IMR-90 (cell line): ENCODE data around the gene LAMA3. TPM values are rescaled to one million over a fixed set of nuclear protein-coding genes. Genes with fewer than 3 reads are reported as not detected.

Experiments used
- ATAC-seq: fragments of 200-7000 bp; cut with Tn5 transposase; 2 replicates; pipeline ENCODE4 v1.9.1; 2020; ENCODE audit warnings: low read depth, mild to moderate bottlenecking, moderate library complexity
- BruUV-seq: library from RNA; stranded (reverse); fragments of 400-500 nt; replicated peaks from 2 replicates; lab custom pipeline; 2021; lab: Mats Ljungman, UMichigan
- CTCF ChIA-PET: fragments of 300-600 bp; formaldehyde crosslinking; extraction: SDS; loops from one replicate; lab custom pipeline; 2021; ENCODE audit warnings: antibody characterized with exemption; lab: Yijun Ruan, JAX
- POLR2A ChIA-PET: fragments of 300-600 bp; sonication (Branson Sonifier 250); formaldehyde crosslinking; loops from one replicate; lab custom pipeline; 2022; ENCODE audit warnings: antibody characterized with exemption; ENCODE audit not compliant: unreplicated experiment; lab: Charles Lee
- DNase-seq: peaks from one replicate; pipeline ENCODE4 v3.0.0; 2013
- H2AFZ ChIP-seq: replicated peaks from 2 replicates; pipeline ENCODE3; 2013; ENCODE audit warnings: low read length, mild to moderate bottlenecking; ENCODE audit not compliant: poor library complexity
- H2AK5ac ChIP-seq: 2 replicates; pipeline ENCODE4 v1.6.1; 2013; ENCODE audit warnings: low read depth, low read length, inconsistent platforms
- H2AK9ac ChIP-seq: replicated peaks from 2 replicates; pipeline ENCODE3; 2013; ENCODE audit warnings: mild to moderate bottlenecking, low read depth, low read length, moderate library complexity; ENCODE audit not compliant: poor library complexity
- H2BK120ac ChIP-seq: 2 replicates; pipeline ENCODE4 v1.6.1; 2013; ENCODE audit warnings: low read depth, low read length, inconsistent platforms
- H2BK15ac ChIP-seq: 3 replicates; pipeline ENCODE4 v1.6.1; 2013; ENCODE audit warnings: low read depth, low read length, inconsistent platforms
- H2BK20ac ChIP-seq: 2 replicates; pipeline ENCODE4 v1.6.1; 2013; ENCODE audit warnings: low read depth, mild to moderate bottlenecking, inconsistent platforms, low read length, moderate library complexity
- H2BK5ac ChIP-seq: 2 replicates; pipeline ENCODE4 v1.6.1; 2013; ENCODE audit warnings: mild to moderate bottlenecking, low read depth, low read length, inconsistent platforms; ENCODE audit not compliant: poor library complexity, severe bottlenecking
- H3K14ac ChIP-seq: replicated peaks from 2 replicates; pipeline ENCODE4 v1.6.1; 2013; ENCODE audit warnings: low read depth, low read length, inconsistent platforms
- H3K18ac ChIP-seq: 2 replicates; pipeline ENCODE4 v1.6.1; 2013; ENCODE audit warnings: low read depth, low read length, control low read depth
- H3K23ac ChIP-seq: 2 replicates; pipeline ENCODE4 v1.6.1; 2013; ENCODE audit warnings: low read depth, low read length, inconsistent platforms
- H3K27ac ChIP-seq: 2 replicates; pipeline ENCODE4 v1.5.1; 2013; ENCODE audit warnings: mild to moderate bottlenecking, control low read depth, low read length; ENCODE audit not compliant: insufficient read depth
- H3K27me3 ChIP-seq: 2 replicates; pipeline ENCODE4 v1.6.1; 2013; ENCODE audit warnings: low read length; ENCODE audit not compliant: control insufficient read depth, insufficient read depth
- H3K36me3 ChIP-seq: 2 replicates; pipeline ENCODE4 v1.6.1; 2013; ENCODE audit warnings: low read length, mixed read lengths; ENCODE audit not compliant: control insufficient read depth, insufficient read depth
- H3K4ac ChIP-seq: 2 replicates; pipeline ENCODE4 v1.6.1; 2013; ENCODE audit warnings: low read depth, low read length, inconsistent platforms
- H3K4me1 ChIP-seq: 2 replicates; pipeline ENCODE4 v1.6.1; 2013; ENCODE audit warnings: low read length, mixed read lengths; ENCODE audit not compliant: control insufficient read depth, insufficient read depth
- H3K4me2 ChIP-seq: 2 replicates; pipeline ENCODE4 v1.6.1; 2013; ENCODE audit warnings: low read depth, mild to moderate bottlenecking, control low read depth, low read length, moderate library complexity
- H3K4me3 ChIP-seq: 2 replicates; pipeline ENCODE4 v1.5.1; 2013; ENCODE audit warnings: low read depth, mild to moderate bottlenecking, control low read depth, low read length, moderate library complexity; ENCODE audit not compliant: insufficient read depth
- H3K56ac ChIP-seq: 2 replicates; pipeline ENCODE4 v1.6.1; 2013; ENCODE audit warnings: low read length, inconsistent platforms; ENCODE audit not compliant: insufficient read depth; ENCODE audit errors: extremely low read depth
- H3K79me1 ChIP-seq, 2 experiments: 2 replicates each; pipeline ENCODE4 v1.6.1; 2013; ENCODE audit warnings: low read length in 2 of 2, inconsistent platforms in 1 of 2, low read depth in 1 of 2
- H3K9ac ChIP-seq: 2 replicates; pipeline ENCODE4 v1.6.1; 2013; ENCODE audit warnings: low read depth, low read length, control low read depth
- H3K9me1 ChIP-seq: 2 replicates; pipeline ENCODE4 v1.6.1; 2013; ENCODE audit warnings: low read length, inconsistent platforms; ENCODE audit not compliant: insufficient read depth
- H3K9me3 ChIP-seq: 2 replicates; pipeline ENCODE4 v1.6.1; 2013; ENCODE audit warnings: low read length; ENCODE audit not compliant: control insufficient read depth, insufficient read depth
- H4K20me1 ChIP-seq: 2 replicates; pipeline ENCODE4 v1.6.1; 2013; ENCODE audit warnings: low read length, inconsistent platforms; ENCODE audit not compliant: insufficient read depth
- H4K5ac ChIP-seq: 2 replicates; pipeline ENCODE4 v1.6.1; 2013; ENCODE audit warnings: mild to moderate bottlenecking, low read depth, low read length, control low read depth
- H4K8ac ChIP-seq, 2 experiments: 2 replicates each; pipeline ENCODE4 v1.6.1; 2013; ENCODE audit warnings: low read depth in 2 of 2, low read length in 2 of 2, control low read depth in 1 of 2, inconsistent platforms in 1 of 2
- H4K91ac ChIP-seq: 2 replicates; pipeline ENCODE4 v1.6.1; 2013; ENCODE audit warnings: low read depth, low read length, inconsistent platforms; ENCODE audit not compliant: insufficient read depth
- CHD1 ChIP-seq: IDR thresholded peaks from 2 replicates; pipeline ENCODE4 v1.6.1; 2012; ENCODE audit warnings: low read depth, low read length, improper control_type of control experiment
- CTCF ChIP-seq: conservative IDR thresholded peaks from 2 replicates; pipeline ENCODE4 v1.5.1; 2012; ENCODE audit warnings: mild to moderate bottlenecking, low read depth, low read length, improper control_type of control experiment
- ELK1 ChIP-seq: fragments of 150-350 bp; IDR thresholded peaks from 2 replicates; pipeline ENCODE4 v1.6.1; 2016; ENCODE audit warnings: low read depth, mild to moderate bottlenecking, low read length, moderate library complexity, borderline replicate concordance
- FOS ChIP-seq: fragments of 150-350 bp; IDR thresholded peaks from 2 replicates; pipeline ENCODE4 v1.6.1; 2016; ENCODE audit warnings: low read depth, low read length
- MAFK ChIP-seq: IDR thresholded peaks from 2 replicates; pipeline ENCODE4 v1.6.1; 2012; ENCODE audit warnings: low read depth, low read length, improper control_type of control experiment
- MXI1 ChIP-seq: IDR thresholded peaks from 2 replicates; pipeline ENCODE4 v1.6.1; 2012; ENCODE audit warnings: low read depth, mild to moderate bottlenecking, low read length, moderate library complexity, borderline replicate concordance
- NFE2L2 ChIP-seq: fragments of 150-350 bp; IDR thresholded peaks from 2 replicates; pipeline ENCODE4 v1.6.1; 2016; ENCODE audit warnings: low read depth, mild to moderate bottlenecking, low read length
- POLR2A ChIP-seq: IDR thresholded peaks from 2 replicates; pipeline ENCODE4 v1.6.1; 2012; ENCODE audit warnings: mild to moderate bottlenecking, low read depth, low read length
- RCOR1 ChIP-seq: IDR thresholded peaks from 2 replicates; pipeline ENCODE4 v1.6.1; 2012; ENCODE audit warnings: mild to moderate bottlenecking, low read length, improper control_type of control experiment; ENCODE audit not compliant: insufficient replicate concordance
- WGBS, 2 experiments: methylation state at CpG; one replicate each; pipeline versions ENCODE4 v1.1.5 to v1.1.7; 2013; ENCODE audit warnings: missing lambda C conversion rate in 2 of 2; ENCODE audit not compliant: insufficient read length in 1 of 2; ENCODE audit errors: extremely low coverage in 2 of 2; 5-methylcytosine and 5-hydroxymethylcytosine counted together
- dilution Hi-C: fragments of 300-500 bp; cut with HindIII; formaldehyde crosslinking; loops from one replicate; pipeline ENCODE4 v1.14.3; 2018; ENCODE audit warnings: low sequenced_read_pairs; ENCODE audit not compliant: unreplicated experiment
- in situ Hi-C: fragments of 300-500 bp; cut with MboI; formaldehyde crosslinking; loops from 3 replicates; pipeline ENCODE4 v1.14.3; 2019; ENCODE audit warnings: low sequenced_read_pairs, inconsistent platforms, mixed read lengths
- intact Hi-C: fragments of 100-400 bp; cut with micrococcal nuclease; formaldehyde crosslinking; loops from 2 replicates; pipeline ENCODE4 v1.10.0; 2022
- polyA plus RNA-seq, 3 experiments: library from polyadenylated mRNA; depleted of rRNA; stranded (reverse); fragments of >200 nt; gene quantifications; 2 replicates each; pipeline ENCODE4 v1.2.3, GENCODE V29; 2012; ENCODE audit warnings: low replicate concordance in 1 of 3
- total RNA-seq: library from RNA; depleted of rRNA; stranded (reverse); fragments of >200 nt; gene quantifications from 2 replicates; pipeline ENCODE4 v1.2.3, GENCODE V29; 2012

LAMA3 gene
- total and polyA plus RNA-seq, 2 of the 4 experiments (the other 2 are of a cell fraction): 0.18 to 0.19 TPM

- no peak overlapping the region for H2BK15ac ChIP-seq
- no peak overlapping the region for H4K91ac ChIP-seq
- H2BK120ac ChIP-seq: no peak overlapping the region
- H2BK5ac ChIP-seq: no peak overlapping the region
- dilution Hi-C loops: no loop called here
- H3K9me1 ChIP-seq: no peaks in the 10 kb centered on the region
- H4K20me1 ChIP-seq: no peaks in the 10 kb centered on the region
- ATAC-seq (no peak), DNase-seq (no peak)
- no peak overlapping the region for H4K8ac ChIP-seq
- no peak overlapping the region for H2AFZ ChIP-seq
- H3K4me1 ChIP-seq: peaks cover 4% of the 10 kb centered on the region; the same call in 1 of the 2 replicates
- no peak overlapping the region for H3K4me3 ChIP-seq
- intact Hi-C loops: no loop called here
- in situ Hi-C loops: no loop called here
- no peak overlapping the region for H3K27ac ChIP-seq
- POLR2A ChIA-PET: no interaction called here
- no peak overlapping the region for H2AK5ac ChIP-seq
- no peak overlapping the region for H4K5ac ChIP-seq
- no peaks in the 10 kb centered on the region for H3K36me3 ChIP-seq
- CTCF ChIA-PET: interaction anchor here (1.2 kb wide), 1 partner anchor 13 kb away, joined by 4 read pairs; no protein-coding TSS in a partner anchor
- WGBS, 2 experiments: 89% methylated on average over 3 of the region's 11 CpGs; no CpG with 5 or more reads in 1 of the 2 experiments
- H3K79me1 ChIP-seq: no peaks in the 10 kb centered on the region
- no peak for TF ChIP-seq RCOR1
- no peak for TF ChIP-seq CHD1
- no peak for TF ChIP-seq CTCF
- TF ChIP-seq MAFK: no peak
- no peak for TF ChIP-seq ELK1
- TF ChIP-seq FOS: no peak
- no peak for TF ChIP-seq POLR2A
- TF ChIP-seq NFE2L2: no peak
- TF ChIP-seq MXI1: no peak
- no peak overlapping the region for H2BK20ac ChIP-seq
- H3K4ac ChIP-seq: no peak overlapping the region
- H3K23ac ChIP-seq: no peak overlapping the region
- BruUV-seq: no TSS peak
- no peak overlapping the region for H3K56ac ChIP-seq
- H2AK9ac ChIP-seq: no peak overlapping the region
- H3K27me3 ChIP-seq: peaks cover 32% of the 10 kb centered on the region
- H3K18ac ChIP-seq: no peak overlapping the region
- H3K14ac ChIP-seq: no peak overlapping the region
- H3K4me2 ChIP-seq: no peak overlapping the region
- peaks cover 12% of the 10 kb centered on the region for H3K9me3 ChIP-seq
- no peak overlapping the region for H3K9ac ChIP-seq
Observed at GRCh38 chr18:23641143-23641720, 48.0 kb upstream of the LAMA3 start.
